Loucy (cell line): ENCODE results near the gene RPIA.

Source experiments
- H2AFZ ChIP-seq: fragments of 200-600 bp; sonication (generic); 2 replicates; pipeline ENCODE4 v1.6.0; 2016; ENCODE audit warnings: antibody characterized with exemption, mild to moderate bottlenecking, low read length, moderate library complexity
- H3F3A ChIP-seq: fragments of 200-600 bp; 2 replicates; pipeline ENCODE4 v1.6.0; 2016; ENCODE audit warnings: antibody characterized with exemption, low read depth, mild to moderate bottlenecking
- H3K27me3 ChIP-seq: fragments of 200-600 bp; sonication (generic); 2 replicates; pipeline ENCODE4 v1.6.1; 2014; ENCODE audit warnings: low read length, mild to moderate bottlenecking; ENCODE audit not compliant: insufficient read depth, poor library complexity, severe bottlenecking
- H3K36me3 ChIP-seq: fragments of 200-600 bp; sonication (generic); 2 replicates; pipeline ENCODE4 v1.6.1; 2016; ENCODE audit warnings: low read length; ENCODE audit not compliant: insufficient read depth
- H3K4me1 ChIP-seq: fragments of 200-600 bp; sonication (generic); 2 replicates; pipeline ENCODE4 v1.5.1; 2014; ENCODE audit warnings: low read length, mild to moderate bottlenecking; ENCODE audit not compliant: insufficient read depth, poor library complexity, severe bottlenecking
- H3K4me2 ChIP-seq: fragments of 200-600 bp; sonication (generic); 2 replicates; pipeline ENCODE4 v1.6.0; 2014; ENCODE audit warnings: antibody characterized with exemption, low read length, low read depth, mild to moderate bottlenecking; ENCODE audit not compliant: poor library complexity, severe bottlenecking
- H3K4me3 ChIP-seq: fragments of 200-600 bp; sonication (generic); 2 replicates; pipeline ENCODE4 v1.5.1; 2014; ENCODE audit warnings: low read length, mild to moderate bottlenecking, mixed read lengths; ENCODE audit not compliant: poor library complexity, severe bottlenecking
- H3K79me2 ChIP-seq: fragments of 200-600 bp; sonication (generic); 2 replicates; pipeline ENCODE4 v1.6.1; 2014; ENCODE audit warnings: low read length; ENCODE audit not compliant: insufficient read depth
- H3K9ac ChIP-seq: fragments of 200-600 bp; sonication (generic); 2 replicates; pipeline ENCODE4 v1.6.0; 2014; ENCODE audit warnings: mild to moderate bottlenecking, low read depth, low read length, moderate library complexity; ENCODE audit not compliant: poor library complexity, severe bottlenecking
- H3K9me2 ChIP-seq: fragments of 200-600 bp; sonication (generic); replicated peaks from 2 replicates; pipeline ENCODE4 v1.6.1; 2016; ENCODE audit warnings: low read depth, low read length, mixed read lengths
- H3K9me3 ChIP-seq: fragments of 200-600 bp; sonication (generic); 2 replicates; pipeline ENCODE4 v1.6.1; 2014; ENCODE audit warnings: mild to moderate bottlenecking, antibody characterized with exemption, low read length, low read depth; ENCODE audit not compliant: insufficient read depth
- H4K20me1 ChIP-seq: fragments of 200-600 bp; sonication (generic); 2 replicates; pipeline ENCODE4 v1.6.0; 2014; ENCODE audit warnings: antibody characterized with exemption, low read length, mild to moderate bottlenecking; ENCODE audit not compliant: insufficient read depth, poor library complexity, severe bottlenecking
- EZH2phosphoT487 ChIP-seq: fragments of 200-600 bp; IDR thresholded peaks from 2 replicates; pipeline ENCODE4 v1.6.1; 2018; ENCODE audit warnings: antibody characterized with exemption, mild to moderate bottlenecking, moderate library complexity, borderline replicate concordance
- TF ChIP-seq, protein P1 (sequence below): fragments of 200-600 bp; sonication (generic); conservative IDR thresholded peaks from 2 replicates; pipeline ENCODE4 v1.5.1; 2014; ENCODE audit warnings: mild to moderate bottlenecking, antibody characterized with exemption, low read length

RPIA gene

GRCh38 chr2:88659538-88659915 is 31.9 kb upstream of the RPIA start:
- Histone ChIP-seq H3K4me2 (no peak overlapping the region), H3K4me3 (no peak overlapping the region), H4K20me1 (no peaks in the 10 kb centered on the region), H3F3A (no peaks in the 10 kb centered on the region), H3K36me3 (no peaks in the 10 kb centered on the region), H3K9me2 (no peaks in the 10 kb centered on the region), H3K9ac (no peak overlapping the region), H3K4me1 (no peaks in the 10 kb centered on the region), H3K27me3 (no peaks in the 10 kb centered on the region), H3K79me2 (no peaks in the 10 kb centered on the region), H3K9me3 (no peaks in the 10 kb centered on the region), H2AFZ (no peak overlapping the region)
- TF ChIP-seq, protein P1, sequence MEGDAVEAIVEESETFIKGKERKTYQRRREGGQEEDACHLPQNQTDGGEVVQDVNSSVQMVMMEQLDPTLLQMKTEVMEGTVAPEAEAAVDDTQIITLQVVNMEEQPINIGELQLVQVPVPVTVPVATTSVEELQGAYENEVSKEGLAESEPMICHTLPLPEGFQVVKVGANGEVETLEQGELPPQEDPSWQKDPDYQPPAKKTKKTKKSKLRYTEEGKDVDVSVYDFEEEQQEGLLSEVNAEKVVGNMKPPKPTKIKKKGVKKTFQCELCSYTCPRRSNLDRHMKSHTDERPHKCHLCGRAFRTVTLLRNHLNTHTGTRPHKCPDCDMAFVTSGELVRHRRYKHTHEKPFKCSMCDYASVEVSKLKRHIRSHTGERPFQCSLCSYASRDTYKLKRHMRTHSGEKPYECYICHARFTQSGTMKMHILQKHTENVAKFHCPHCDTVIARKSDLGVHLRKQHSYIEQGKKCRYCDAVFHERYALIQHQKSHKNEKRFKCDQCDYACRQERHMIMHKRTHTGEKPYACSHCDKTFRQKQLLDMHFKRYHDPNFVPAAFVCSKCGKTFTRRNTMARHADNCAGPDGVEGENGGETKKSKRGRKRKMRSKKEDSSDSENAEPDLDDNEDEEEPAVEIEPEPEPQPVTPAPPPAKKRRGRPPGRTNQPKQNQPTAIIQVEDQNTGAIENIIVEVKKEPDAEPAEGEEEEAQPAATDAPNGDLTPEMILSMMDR: no peak
- TF ChIP-seq EZH2phosphoT487: no peak

GRCh38 chr2:88660622-88661021 is 30.9 kb upstream of the RPIA start:
- no peaks in the 10 kb centered on the region for H3K79me2 ChIP-seq
- TF ChIP-seq EZH2phosphoT487: no peak
- TF ChIP-seq, protein P1: no peak
- H2AFZ ChIP-seq: no peak overlapping the region
- no peaks in the 10 kb centered on the region for H3F3A ChIP-seq
- no peaks in the 10 kb centered on the region for H4K20me1 ChIP-seq
- no peaks in the 10 kb centered on the region for H3K36me3 ChIP-seq
- H3K9me3 ChIP-seq: no peaks in the 10 kb centered on the region
- H3K9me2 ChIP-seq: no peaks in the 10 kb centered on the region
- H3K27me3 ChIP-seq: no peaks in the 10 kb centered on the region
- no peak overlapping the region for H3K9ac ChIP-seq
- H3K4me1 ChIP-seq: no peaks in the 10 kb centered on the region
- no peak overlapping the region for H3K4me3 ChIP-seq
- no peak overlapping the region for H3K4me2 ChIP-seq

DNA sequence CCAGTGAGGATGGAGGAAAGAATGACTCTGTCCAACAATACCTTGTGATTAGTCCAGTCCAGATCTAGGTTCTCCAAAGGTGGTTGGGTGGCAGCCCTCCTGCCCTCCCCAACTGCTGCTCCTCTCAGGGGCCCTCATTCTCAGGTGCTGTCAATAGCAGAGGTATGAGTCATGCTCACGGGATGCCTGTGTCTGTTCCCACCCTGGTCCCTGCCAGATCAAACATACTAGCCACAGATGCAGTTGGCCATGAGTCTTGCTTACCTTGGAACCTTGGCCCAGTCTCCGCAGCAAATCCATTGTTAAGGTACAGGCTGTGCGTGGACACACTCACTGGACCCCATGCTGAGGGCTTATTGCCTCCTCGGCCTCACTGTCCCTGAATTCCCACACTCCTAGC is 24.9 kb upstream of the RPIA start:
- Histone ChIP-seq H3K4me2 (no peak overlapping the region), H4K20me1 (no peaks in the 10 kb centered on the region), H3K9ac (no peak overlapping the region), H2AFZ (no peak overlapping the region), H3K4me3 (no peak overlapping the region), H3F3A (no peaks in the 10 kb centered on the region), H3K4me1 (no peaks in the 10 kb centered on the region), H3K9me3 (no peaks in the 10 kb centered on the region), H3K9me2 (no peaks in the 10 kb centered on the region), H3K36me3 (no peaks in the 10 kb centered on the region), H3K79me2 (no peaks in the 10 kb centered on the region), H3K27me3 (no peaks in the 10 kb centered on the region)
- TF ChIP-seq, protein P1: no peak
- TF ChIP-seq EZH2phosphoT487: no peak
